GM12878 (cell line): ENCODE measurements around the gene MAPK8. TPM values are rescaled to one million over a fixed set of nuclear protein-coding genes. Genes with fewer than 3 reads are reported as not detected.

Experiments used
- ATAC-seq: fragments of 200-7000 bp; cut with Tn5 transposase; 3 replicates; pipeline ENCODE4 v1.9.1; 2020; ENCODE audit warnings: mild to moderate bottlenecking, moderate library complexity
- BruUV-seq: library from RNA; stranded (reverse); fragments of 400-500 nt; replicated peaks from 2 replicates; lab custom pipeline; 2021; lab: Mats Ljungman, UMichigan
- CTCF ChIA-PET: fragments of 300-600 bp; sonication (Branson Sonifier 250); formaldehyde crosslinking; extraction: SDS; loops from one replicate; lab custom pipeline; 2021; ENCODE audit warnings: inconsistent platforms; lab: Yijun Ruan, JAX
- POLR2A ChIA-PET: fragments of 350-600 bp; formaldehyde crosslinking; extraction: SDS; loops from one replicate; lab custom pipeline; 2021; ENCODE audit warnings: inconsistent platforms; lab: Charles Lee
- RAD21 ChIA-PET: fragments of 300-600 bp; sonication (Branson Sonifier 250); formaldehyde crosslinking; loops from one replicate; lab custom pipeline; 2023; ENCODE audit warnings: antibody characterized with exemption; ENCODE audit not compliant: unreplicated experiment; lab: Charles Lee
- SMC1A ChIA-PET: fragments of 300-600 bp; sonication (Branson Sonifier 250); formaldehyde crosslinking; loops from one replicate; lab custom pipeline; 2023; ENCODE audit not compliant: unreplicated experiment, uncharacterized antibody; lab: Charles Lee
- DNase-seq: peaks from one replicate; pipeline ENCODE4 v3.0.0-alpha.2; 2011; ENCODE audit warnings: low read depth, low spot score
- FAIRE-seq: peaks from 3 replicates; lab custom pipeline; 2011; peaks lifted over from hg19 to GRCh38; lab: Jason Lieb, UNC
- H2AFZ ChIP-seq: 2 replicates; pipeline ENCODE4 v1.6.0; 2011; ENCODE audit warnings: low read depth, low read length, control low read depth; ENCODE audit not compliant: control insufficient read depth
- H3K27ac ChIP-seq: 2 replicates; pipeline ENCODE4 v1.5.1; 2011; ENCODE audit warnings: control low read depth; ENCODE audit not compliant: control insufficient read depth, insufficient read depth
- H3K27me3 ChIP-seq, 2 experiments: replicated peaks in 1 of 2; 2 replicates each; pipeline versions ENCODE4 v1.6.0 to v1.6.1; 2011; ENCODE audit warnings: low read length in 1 of 2; ENCODE audit not compliant: control insufficient read depth in 2 of 2, insufficient read depth in 2 of 2
- H3K36me3 ChIP-seq, 2 experiments: 2 replicates each; pipeline ENCODE4 v1.5.1; 2011; ENCODE audit warnings: low read length in 1 of 2; ENCODE audit not compliant: control insufficient read depth in 2 of 2, insufficient read depth in 2 of 2
- H3K4me1 ChIP-seq: 2 replicates; pipeline ENCODE4 v1.6.1; 2011; ENCODE audit warnings: mild to moderate bottlenecking, low read length, moderate library complexity, mixed read lengths; ENCODE audit not compliant: control insufficient read depth, insufficient read depth
- H3K4me2 ChIP-seq: 2 replicates; pipeline ENCODE4 v1.6.0; 2011; ENCODE audit warnings: control low read depth; ENCODE audit not compliant: control insufficient read depth, insufficient read depth
- H3K4me3 ChIP-seq: fragments of 200-600 bp; sonication (generic); 2 replicates; pipeline ENCODE4 v1.5.1; 2016
- H3K79me2 ChIP-seq: 2 replicates; pipeline ENCODE4 v1.6.0; 2011; ENCODE audit warnings: low read length; ENCODE audit not compliant: control insufficient read depth, insufficient read depth
- H3K9ac ChIP-seq: 2 replicates; pipeline ENCODE4 v1.8.0; 2011; ENCODE audit warnings: low read length, control low read depth, mixed read lengths; ENCODE audit not compliant: control insufficient read depth, insufficient read depth
- H3K9me3 ChIP-seq: replicated peaks from 3 replicates; pipeline ENCODE4 v1.5.1; 2011; ENCODE audit warnings: mild to moderate bottlenecking, low read length; ENCODE audit not compliant: control insufficient read depth, insufficient read depth
- H4K20me1 ChIP-seq: 2 replicates; pipeline ENCODE4 v1.6.0; 2011; ENCODE audit not compliant: control insufficient read depth, insufficient read depth
- BHLHE40 ChIP-seq, 2 experiments: fragments of 450-650 bp in 1 of 2; IDR thresholded peaks; 2 replicates each; pipeline ENCODE4 v1.6.1; 2011 to 2017; ENCODE audit warnings: low read depth in 2 of 2, borderline replicate concordance in 1 of 2, improper control_type of control experiment in 1 of 2, low read length in 1 of 2, mild to moderate bottlenecking in 1 of 2
- EZH2 ChIP-seq: IDR thresholded peaks from 2 replicates; pipeline ENCODE4 v1.6.1; 2012; ENCODE audit warnings: low read depth, mild to moderate bottlenecking, control low read depth, inconsistent platforms, low read length, borderline replicate concordance; ENCODE audit not compliant: control insufficient read depth
- IRF5 ChIP-seq: fragments of 450-650 bp; IDR thresholded peaks from 2 replicates; pipeline ENCODE4 v1.6.1; 2017; ENCODE audit warnings: borderline replicate concordance
- KDM1A ChIP-seq: fragments of 200-600 bp; sonication (generic); IDR thresholded peaks from 2 replicates; pipeline ENCODE4 v1.6.1; 2016; ENCODE audit warnings: borderline replicate concordance
- MTA2 ChIP-seq: fragments of 450-650 bp; IDR thresholded peaks from 2 replicates; pipeline ENCODE4 v1.6.1; 2016; ENCODE audit warnings: low read depth, mild to moderate bottlenecking, moderate library complexity
- SIN3A ChIP-seq: IDR thresholded peaks from 2 replicates; pipeline ENCODE4 v1.6.1; 2012; ENCODE audit warnings: low read depth, low read length, improper control_type of control experiment
- SREBF1 ChIP-seq: IDR thresholded peaks from 2 replicates; pipeline ENCODE4 v1.6.1; 2012; ENCODE audit warnings: mild to moderate bottlenecking, low read length
- SUPT20H ChIP-seq: IDR thresholded peaks from 2 replicates; pipeline ENCODE4 v1.6.1; 2011; ENCODE audit warnings: low read depth, mild to moderate bottlenecking, low read length, moderate library complexity, borderline replicate concordance; ENCODE audit not compliant: control insufficient read depth
- ZNF217 ChIP-seq: fragments of 450-650 bp; IDR thresholded peaks from 2 replicates; pipeline ENCODE4 v1.6.1; 2017; ENCODE audit warnings: antibody characterized with exemption, mild to moderate bottlenecking
- ZNF24 ChIP-seq: fragments of 450-650 bp; IDR thresholded peaks from 2 replicates; pipeline ENCODE4 v1.6.1; 2017; ENCODE audit warnings: antibody characterized with exemption, mild to moderate bottlenecking
- ZNF622 ChIP-seq: fragments of 450-650 bp; IDR thresholded peaks from 2 replicates; pipeline ENCODE4 v1.6.1; 2017; ENCODE audit warnings: mild to moderate bottlenecking, inconsistent platforms
- WGBS: methylation state at CpG from one replicate; pipeline ENCODE4 v1.1.6; 2016; ENCODE audit warnings: low lambda C conversion rate; ENCODE audit not compliant: insufficient replicate concordance, insufficient coverage; ENCODE audit errors: missing lambda C conversion rate; 5-methylcytosine and 5-hydroxymethylcytosine counted together
- in situ Hi-C: fragments of 300-500 bp; cut with MboI; formaldehyde crosslinking; loops from 9 replicates; pipeline ENCODE4 v1.14.3; 2018; ENCODE audit warnings: mixed read lengths
- intact Hi-C: fragments of 100-400 bp; cut with micrococcal nuclease; formaldehyde crosslinking; loops from one replicate; pipeline ENCODE4 v1.14.2; 2022; ENCODE audit not compliant: unreplicated experiment
- polyA plus RNA-seq, 11 experiments: library from polyadenylated mRNA; depleted of rRNA in 4 of 11; unstranded in 6 of 11; stranded (reverse) in 5 of 11; fragments of >200 nt; fragmentation: Nextera tagmentation in 4 of 11; fragmentation: Illumina TruSeq in 1 of 11; extraction: Ambion mirVana in 4 of 11; extraction: Trizol in 1 of 11; gene quantifications; 1 replicate in 1 of 11; 2 replicates in 10 of 11; pipeline versions ENCODE4 v1.2.1 to v1.2.3, GENCODE V29; 2011 to 2016; ENCODE audit warnings: inconsistent platforms in 2 of 11, missing spikeins in 2 of 11, low read depth in 1 of 11
- total RNA-seq, 4 experiments: library from RNA; depleted of rRNA in 3 of 4; stranded (reverse); fragments of >200 nt in 3 of 4; fragmentation: Illumina TruSeq in 1 of 4; extraction: Trizol in 1 of 4; gene quantifications; 2 replicates each; pipeline versions ENCODE4 v1.2.1 to v1.2.3, GENCODE V29; 2013 to 2021
- TF ChIP-seq, protein P1 (sequence below): IDR thresholded peaks from 2 replicates; pipeline ENCODE4 v1.6.1; 2012; ENCODE audit warnings: low read length, inconsistent platforms
- TF ChIP-seq, protein P2 (sequence below): IDR thresholded peaks from 2 replicates; pipeline ENCODE4 v1.6.1; 2011; ENCODE audit warnings: borderline replicate concordance, low read depth, mild to moderate bottlenecking, moderate library complexity, mixed read lengths, low read length; ENCODE audit not compliant: insufficient read depth; ENCODE audit errors: extremely low read length
- TF ChIP-seq, protein P3 (sequence below): IDR thresholded peaks from 2 replicates; pipeline ENCODE4 v1.6.1; 2012; ENCODE audit warnings: low read depth, low read length, improper control_type of control experiment

MAPK8 gene
- total and polyA plus RNA-seq, 10 of the 15 experiments (the other 5 are each of a cell fraction or from before 2014, with no cell fraction given), result 3.9 to 102 (median 40.0) TPM

GRCh38 chr10:48470893-48471805 is 164.7 kb downstream of the MAPK8 start:
- no peak for ATAC-seq

More at GRCh38 chr10:48470893-48471805, 164.7 kb downstream of the MAPK8 start:
- no TSS peak for BruUV-seq
- Histone ChIP-seq H3K9ac (no peak overlapping the region), H3K27me3 (no peaks in the 10 kb centered on the region; a peak in 1 of 4 replicates), H3K4me2 (no peak overlapping the region), H3K9me3 (no peaks in the 10 kb centered on the region), H3K4me3 (no peak overlapping the region), H4K20me1 (no peaks in the 10 kb centered on the region), H2AFZ (no peak overlapping the region), H3K36me3 (no peaks in the 10 kb centered on the region), H3K4me1 (no peaks in the 10 kb centered on the region), H3K27ac (no peak overlapping the region), H3K79me2 (no peaks in the 10 kb centered on the region)
- DNase-seq (no peak), FAIRE-seq (no peak)
- SMC1A ChIA-PET, result interaction anchor here (0.9 kb wide), 1 partner anchor 10 kb away, joined by 4 read pairs; no protein-coding TSS in a partner anchor
- POLR2A ChIA-PET, result no interaction called here
- CTCF ChIA-PET, result no interaction called here
- intact Hi-C loops, result no loop called here
- RAD21 ChIA-PET, result no interaction called here
- no peak for TF ChIP-seq IRF5
- TF ChIP-seq SIN3A, result no peak
- TF ChIP-seq SUPT20H, result no peak
- TF ChIP-seq ZNF24, result no peak
- no peak for TF ChIP-seq SREBF1
- no peak for TF ChIP-seq EZH2
- TF ChIP-seq BHLHE40 (IDR thresholded peaks at IDR 0.05; ENCODE audit: borderline replicate concordance in 1 of 2, low read depth in 2 of 2, low read length in 1 of 2), result no peak
- no peak for TF ChIP-seq MTA2
- TF ChIP-seq, protein P1, sequence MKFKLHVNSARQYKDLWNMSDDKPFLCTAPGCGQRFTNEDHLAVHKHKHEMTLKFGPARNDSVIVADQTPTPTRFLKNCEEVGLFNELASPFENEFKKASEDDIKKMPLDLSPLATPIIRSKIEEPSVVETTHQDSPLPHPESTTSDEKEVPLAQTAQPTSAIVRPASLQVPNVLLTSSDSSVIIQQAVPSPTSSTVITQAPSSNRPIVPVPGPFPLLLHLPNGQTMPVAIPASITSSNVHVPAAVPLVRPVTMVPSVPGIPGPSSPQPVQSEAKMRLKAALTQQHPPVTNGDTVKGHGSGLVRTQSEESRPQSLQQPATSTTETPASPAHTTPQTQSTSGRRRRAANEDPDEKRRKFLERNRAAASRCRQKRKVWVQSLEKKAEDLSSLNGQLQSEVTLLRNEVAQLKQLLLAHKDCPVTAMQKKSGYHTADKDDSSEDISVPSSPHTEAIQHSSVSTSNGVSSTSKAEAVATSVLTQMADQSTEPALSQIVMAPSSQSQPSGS, result no peak
- TF ChIP-seq, protein P2, sequence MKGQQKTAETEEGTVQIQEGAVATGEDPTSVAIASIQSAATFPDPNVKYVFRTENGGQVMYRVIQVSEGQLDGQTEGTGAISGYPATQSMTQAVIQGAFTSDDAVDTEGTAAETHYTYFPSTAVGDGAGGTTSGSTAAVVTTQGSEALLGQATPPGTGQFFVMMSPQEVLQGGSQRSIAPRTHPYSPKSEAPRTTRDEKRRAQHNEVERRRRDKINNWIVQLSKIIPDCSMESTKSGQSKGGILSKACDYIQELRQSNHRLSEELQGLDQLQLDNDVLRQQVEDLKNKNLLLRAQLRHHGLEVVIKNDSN, result no peak
- TF ChIP-seq KDM1A, result no peak
- TF ChIP-seq ZNF217, result no peak
- TF ChIP-seq, protein P3, sequence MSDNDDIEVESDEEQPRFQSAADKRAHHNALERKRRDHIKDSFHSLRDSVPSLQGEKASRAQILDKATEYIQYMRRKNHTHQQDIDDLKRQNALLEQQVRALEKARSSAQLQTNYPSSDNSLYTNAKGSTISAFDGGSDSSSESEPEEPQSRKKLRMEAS, result no peak
- TF ChIP-seq ZNF622, result no peak
- in situ Hi-C loops, result no loop called here
- 35% methylated on average over 8 of the region's 8 CpGs for WGBS
